Hepatocyte (in vitro differentiated cells): ENCODE results near the gene VPS4A. TPM values are rescaled to one million over a fixed set of nuclear protein-coding genes. Genes with fewer than 3 reads are reported as not detected.
A peak's percentile ranks its signal among the peaks of the same experiment; 100 is the strongest.
"Not testable (repeated sequence)": the region's sequence is repeated elsewhere in the genome, so short reads cannot be mapped to it uniquely, and the experiment has no call there.

Source experiments
- DNase-seq: peaks from one replicate; pipeline ENCODE4 v3.0.0-alpha.2; 2016; ENCODE audit warnings: low spot score
- H2AFZ ChIP-seq: fragments of 200-600 bp; sonication (generic); 2 replicates; pipeline ENCODE4 v1.6.0; 2016; ENCODE audit warnings: antibody characterized with exemption, mild to moderate bottlenecking
- H3K27ac ChIP-seq: fragments of 200-600 bp; sonication (generic); 2 replicates; pipeline ENCODE4 v1.5.1; 2016; ENCODE audit warnings: mild to moderate bottlenecking
- H3K27me3 ChIP-seq: fragments of 200-600 bp; sonication (generic); 2 replicates; pipeline ENCODE4 v1.6.1; 2016
- H3K36me3 ChIP-seq: fragments of 200-600 bp; sonication (generic); replicated peaks from 2 replicates; pipeline ENCODE4 v1.5.1; 2016; ENCODE audit warnings: low read depth; ENCODE audit not compliant: insufficient read depth
- H3K4me1 ChIP-seq: fragments of 200-600 bp; sonication (generic); 2 replicates; pipeline ENCODE4 v1.5.1; 2016; ENCODE audit warnings: mild to moderate bottlenecking, moderate library complexity; ENCODE audit not compliant: insufficient read depth
- H3K4me2 ChIP-seq: fragments of 200-600 bp; sonication (generic); 2 replicates; pipeline ENCODE4 v1.6.0; 2016
- H3K4me3 ChIP-seq: fragments of 200-600 bp; sonication (generic); 2 replicates; pipeline ENCODE4 v1.5.1; 2016; ENCODE audit warnings: mild to moderate bottlenecking
- H3K79me2 ChIP-seq: fragments of 200-600 bp; sonication (generic); 2 replicates; pipeline ENCODE4 v1.6.0; 2017; ENCODE audit warnings: mild to moderate bottlenecking
- H3K9me2 ChIP-seq: fragments of 200-600 bp; sonication (generic); replicated peaks from 2 replicates; pipeline ENCODE4 v1.6.0; 2017; ENCODE audit warnings: mild to moderate bottlenecking; ENCODE audit not compliant: insufficient read depth
- H3K9me3 ChIP-seq: fragments of 200-600 bp; sonication (generic); 2 replicates; pipeline ENCODE4 v1.5.1; 2016; ENCODE audit warnings: low read depth, mild to moderate bottlenecking
- H4K20me1 ChIP-seq: fragments of 200-600 bp; sonication (generic); 2 replicates; pipeline ENCODE4 v1.6.0; 2016; ENCODE audit warnings: mild to moderate bottlenecking; ENCODE audit not compliant: insufficient read depth, poor library complexity, severe bottlenecking
- CTCF ChIP-seq: fragments of 200-600 bp; sonication (generic); IDR thresholded peaks from 2 replicates; pipeline ENCODE4 v1.5.1; 2016; ENCODE audit warnings: antibody characterized with exemption, mild to moderate bottlenecking; ENCODE audit not compliant: poor library complexity
- EZH2 ChIP-seq: fragments of 200-600 bp; sonication (generic); IDR thresholded peaks from 2 replicates; pipeline ENCODE4 v1.6.1; 2016; ENCODE audit warnings: antibody characterized with exemption, mild to moderate bottlenecking, borderline replicate concordance
- EZH2phosphoT487 ChIP-seq: fragments of 200-600 bp; sonication (generic); IDR thresholded peaks from one replicate; pipeline ENCODE4 v1.6.1; 2018; ENCODE audit warnings: antibody characterized with exemption, mild to moderate bottlenecking, low read depth, moderate library complexity; ENCODE audit not compliant: unreplicated experiment, severe bottlenecking
- WGBS: methylation state at CpG from one replicate; pipeline ENCODE4 v1.1.6; 2016; ENCODE audit warnings: low lambda C conversion rate; ENCODE audit errors: missing lambda C conversion rate; 5-methylcytosine and 5-hydroxymethylcytosine counted together
- polyA plus RNA-seq: library from polyadenylated mRNA; unstranded; fragments of >200 nt; fragmentation: Nextera tagmentation; extraction: Ambion mirVana; gene quantifications from 2 replicates; pipeline ENCODE4 v1.2.1, GENCODE V29; 2016
- total RNA-seq: library from RNA; depleted of rRNA; stranded (reverse); fragments of >200 nt; gene quantifications from 2 replicates; pipeline ENCODE4 v1.2.3, GENCODE V29; 2014

Gene VPS4A
- total and polyA plus RNA-seq, 2 experiments from 2014 or later = 19.9 to 36.9 TPM

- no peaks in the 10 kb centered on the region for H3K36me3 ChIP-seq
- H3K4me1 ChIP-seq = no peaks in the 10 kb centered on the region
- no peaks in the 10 kb centered on the region for H3K9me3 ChIP-seq
- no peak overlapping the region for H3K4me2 ChIP-seq
- H3K27me3 ChIP-seq = no peaks in the 10 kb centered on the region
- H4K20me1 ChIP-seq = no peaks in the 10 kb centered on the region
- H3K27ac ChIP-seq = no peak overlapping the region
- DNase-seq = no peak
- TF ChIP-seq EZH2phosphoT487 (no peak), EZH2 (no peak), CTCF (no peak)
- no peaks in the 10 kb centered on the region for H3K79me2 ChIP-seq
- H2AFZ ChIP-seq = no peak overlapping the region
- no peak overlapping the region for H3K4me3 ChIP-seq
- WGBS = 45% methylated on average over 4 of the region's 4 CpGs
- no peaks in the 10 kb centered on the region for H3K9me2 ChIP-seq
Measured at GRCh38 chr16:69283851-69284250, 27.3 kb upstream of the VPS4A start.

GRCh38 chr16:69285240-69285639 lies 25.9 kb upstream of the VPS4A start:
- H3K79me2 ChIP-seq = no peaks in the 10 kb centered on the region
- H3K4me2 ChIP-seq = no peak overlapping the region
- no peaks in the 10 kb centered on the region for H3K4me1 ChIP-seq
- TF ChIP-seq EZH2 (no peak), EZH2phosphoT487 (no peak), CTCF (no peak)
- no peaks in the 10 kb centered on the region for H3K9me3 ChIP-seq
- no peaks in the 10 kb centered on the region for H3K9me2 ChIP-seq
- no peaks in the 10 kb centered on the region for H3K36me3 ChIP-seq
- no peaks in the 10 kb centered on the region for H3K27me3 ChIP-seq
- H3K27ac ChIP-seq = no peak overlapping the region
- no peaks in the 10 kb centered on the region for H4K20me1 ChIP-seq
- no peak overlapping the region for H3K4me3 ChIP-seq
- no peak overlapping the region for H2AFZ ChIP-seq
- WGBS = 89% methylated on average over 4 of the region's 4 CpGs
- no peak for DNase-seq

GRCh38 chr16:69286941-69287713 lies 24.0 kb upstream of the VPS4A start:
- H3K9me2 ChIP-seq = no peaks in the 10 kb centered on the region
- H3K4me3 ChIP-seq = no peak overlapping the region
- TF ChIP-seq CTCF (peak; percentile 85), EZH2phosphoT487 (no peak), EZH2 (no peak)
- H4K20me1 ChIP-seq = no peaks in the 10 kb centered on the region
- H3K27ac ChIP-seq = no peak overlapping the region
- H3K79me2 ChIP-seq = no peaks in the 10 kb centered on the region
- H3K36me3 ChIP-seq = no peaks in the 10 kb centered on the region
- no peaks in the 10 kb centered on the region for H3K27me3 ChIP-seq
- no peaks in the 10 kb centered on the region for H3K4me1 ChIP-seq
- H3K9me3 ChIP-seq = no peaks in the 10 kb centered on the region
- H2AFZ ChIP-seq = no peak overlapping the region
- no peak overlapping the region for H3K4me2 ChIP-seq
- 71% methylated on average over 13 of the region's 13 CpGs for WGBS
- DNase-seq = peak; percentile 79

- not testable (repeated sequence) for DNase-seq, H3K4me3 ChIP-seq, H2AFZ ChIP-seq, H3K9me2 ChIP-seq, H4K20me1 ChIP-seq, H3K79me2 ChIP-seq, H3K27ac ChIP-seq, H3K36me3 ChIP-seq, H3K9me3 ChIP-seq, H3K27me3 ChIP-seq, H3K4me1 ChIP-seq, H3K4me2 ChIP-seq
- 93% methylated on average over 9 of the region's 9 CpGs for WGBS
Measured at GRCh38 chr16:69291657-69292056, 19.5 kb upstream of the VPS4A start.
